ACHN (cell line): ENCODE measurements around the gene CLIC1.
A peak's percentile ranks its signal among the peaks of the same experiment; 100 is the strongest.

ENCODE experiments used
- DNase-seq: peaks from one replicate; pipeline ENCODE4 v3.0.0-alpha.2; 2015
- in situ Hi-C: cut with HindIII; loops from 2 replicates; pipeline ENCODE4 v1.10.0; 2017; ENCODE audit warnings: low sequenced_read_pairs, low pct_ligation_motif_present, low pct_unique_long_range_greater_than_20kb

Gene CLIC1

DNA sequence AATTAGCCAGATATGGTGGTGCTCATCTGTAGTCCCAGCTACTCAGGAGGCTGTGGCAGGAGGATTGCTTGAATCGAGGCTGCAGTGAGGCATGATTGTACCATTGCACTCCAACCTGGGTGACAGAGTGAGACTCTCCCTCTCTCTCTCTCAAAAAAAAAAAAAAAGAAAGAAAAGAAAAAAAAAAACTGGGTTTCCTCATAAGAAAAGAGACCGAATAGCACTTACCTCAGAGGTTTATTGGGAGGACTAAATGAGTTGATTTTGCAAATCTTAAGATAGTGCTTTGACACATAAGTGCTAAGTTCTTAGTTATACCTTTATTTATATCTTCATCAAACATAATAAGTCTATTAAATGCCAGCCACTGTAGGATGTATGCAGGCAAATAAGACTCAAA is 34.5 kb upstream of the CLIC1 start:
- no peak for DNase-seq
- in situ Hi-C loops: no loop called here

DNA sequence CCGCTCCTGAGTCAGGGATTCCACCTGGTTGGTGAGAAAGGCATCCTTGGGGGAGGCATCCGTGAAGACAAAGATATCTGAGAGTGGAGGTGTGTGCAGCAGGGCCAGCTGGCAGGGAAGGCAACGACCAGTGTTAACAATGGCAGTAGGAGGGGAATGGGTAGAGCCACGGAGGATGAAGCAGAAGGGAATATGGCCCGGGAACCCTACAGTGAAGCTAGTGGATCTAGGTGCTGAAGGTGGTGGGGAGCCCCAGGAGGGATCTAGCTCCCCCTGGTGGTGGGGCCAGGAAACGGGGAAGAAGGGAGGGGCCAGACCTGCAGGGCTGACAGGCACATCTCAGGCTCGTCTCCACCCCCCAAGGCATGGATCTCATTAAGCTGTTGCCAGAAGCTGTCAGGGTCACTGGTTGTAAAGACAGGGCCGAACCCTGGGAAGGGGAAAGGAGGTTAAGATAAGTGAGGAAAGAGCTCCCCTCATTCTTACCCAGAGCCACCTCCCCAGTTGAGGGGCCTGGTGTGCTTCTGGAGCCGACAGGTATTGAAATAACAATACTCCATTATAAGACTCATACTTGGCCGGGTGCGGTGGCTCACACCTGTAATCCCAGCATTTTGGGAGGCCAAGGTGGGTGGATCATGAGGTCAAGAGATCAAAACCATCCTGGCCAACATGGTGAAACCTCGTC is 33.5 kb upstream of the CLIC1 start:
- in situ Hi-C loops: no loop called here
- DNase-seq: peak; percentile 65

DNA sequence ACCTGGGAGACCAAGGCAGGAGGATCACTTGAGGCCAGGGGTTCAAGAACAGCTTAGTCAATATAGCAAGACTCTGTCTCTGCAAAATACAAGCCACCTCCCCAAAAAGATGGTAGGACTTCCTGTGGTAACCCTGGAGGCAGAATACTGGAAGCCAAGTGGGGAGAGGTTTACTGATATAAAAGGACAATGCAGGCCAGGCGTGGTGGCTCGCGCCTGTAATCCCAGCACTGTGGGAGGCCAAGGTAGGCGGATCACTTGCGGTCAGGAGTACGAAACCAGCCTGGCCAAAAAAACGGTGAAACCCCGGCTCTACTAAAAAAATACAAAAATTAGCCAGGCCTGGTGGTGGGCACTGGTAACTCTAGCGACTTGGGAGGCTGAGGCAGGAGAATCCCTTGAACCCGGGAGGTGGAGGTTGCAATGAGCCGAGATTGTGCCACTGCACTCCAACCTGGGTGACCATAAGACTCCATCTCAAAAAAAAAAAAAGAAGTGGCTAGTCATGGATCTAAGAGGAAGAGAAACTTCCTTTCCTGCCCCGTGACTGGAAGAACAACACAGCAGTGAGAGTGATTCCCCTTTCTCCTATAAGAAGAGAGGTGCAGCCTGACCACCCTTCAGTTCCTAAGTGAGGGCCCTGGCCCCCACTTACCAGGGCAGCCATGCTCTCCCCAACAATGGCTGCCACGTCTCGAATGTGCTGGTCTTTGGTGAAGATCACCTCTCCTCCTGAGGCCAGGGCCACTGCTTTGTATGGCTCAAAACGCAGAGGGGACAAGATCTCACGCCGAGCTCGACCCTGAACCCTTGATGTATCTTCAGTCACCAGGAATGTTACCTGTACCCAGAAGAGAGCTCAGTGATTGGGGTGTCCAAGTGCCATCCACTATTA is 32.3 kb upstream of the CLIC1 start:
- DNase-seq: no peak
- in situ Hi-C loops: no loop called here

DNA sequence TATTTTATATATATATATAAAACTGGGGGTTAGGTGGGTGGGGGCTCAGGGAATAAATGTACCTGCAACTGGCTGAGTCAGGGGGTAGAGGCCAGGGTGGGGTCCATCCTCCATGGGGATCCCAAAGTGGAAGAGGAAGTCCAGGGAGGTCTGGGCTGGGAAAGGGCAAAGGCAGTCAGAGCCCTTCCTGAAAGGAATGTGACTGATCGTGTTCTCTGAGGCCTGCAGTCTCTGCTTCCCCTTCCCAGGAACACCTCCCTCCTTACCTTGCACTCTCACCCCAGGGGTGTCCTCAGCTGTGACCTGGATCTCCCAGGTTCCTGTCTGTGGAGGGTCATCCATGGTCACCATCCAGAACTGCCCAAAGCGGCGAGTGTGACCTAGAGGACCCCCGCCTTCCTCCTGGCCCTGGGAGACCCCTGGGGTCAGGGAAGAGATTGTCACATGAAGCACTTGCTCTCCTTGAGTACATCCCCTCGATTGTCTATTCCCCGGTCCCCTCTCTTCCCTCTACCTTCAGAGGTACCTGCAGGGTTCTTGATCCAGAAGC is 30.8 kb upstream of the CLIC1 start:
- DNase-seq: no peak
- in situ Hi-C loops: no loop called here

DNA sequence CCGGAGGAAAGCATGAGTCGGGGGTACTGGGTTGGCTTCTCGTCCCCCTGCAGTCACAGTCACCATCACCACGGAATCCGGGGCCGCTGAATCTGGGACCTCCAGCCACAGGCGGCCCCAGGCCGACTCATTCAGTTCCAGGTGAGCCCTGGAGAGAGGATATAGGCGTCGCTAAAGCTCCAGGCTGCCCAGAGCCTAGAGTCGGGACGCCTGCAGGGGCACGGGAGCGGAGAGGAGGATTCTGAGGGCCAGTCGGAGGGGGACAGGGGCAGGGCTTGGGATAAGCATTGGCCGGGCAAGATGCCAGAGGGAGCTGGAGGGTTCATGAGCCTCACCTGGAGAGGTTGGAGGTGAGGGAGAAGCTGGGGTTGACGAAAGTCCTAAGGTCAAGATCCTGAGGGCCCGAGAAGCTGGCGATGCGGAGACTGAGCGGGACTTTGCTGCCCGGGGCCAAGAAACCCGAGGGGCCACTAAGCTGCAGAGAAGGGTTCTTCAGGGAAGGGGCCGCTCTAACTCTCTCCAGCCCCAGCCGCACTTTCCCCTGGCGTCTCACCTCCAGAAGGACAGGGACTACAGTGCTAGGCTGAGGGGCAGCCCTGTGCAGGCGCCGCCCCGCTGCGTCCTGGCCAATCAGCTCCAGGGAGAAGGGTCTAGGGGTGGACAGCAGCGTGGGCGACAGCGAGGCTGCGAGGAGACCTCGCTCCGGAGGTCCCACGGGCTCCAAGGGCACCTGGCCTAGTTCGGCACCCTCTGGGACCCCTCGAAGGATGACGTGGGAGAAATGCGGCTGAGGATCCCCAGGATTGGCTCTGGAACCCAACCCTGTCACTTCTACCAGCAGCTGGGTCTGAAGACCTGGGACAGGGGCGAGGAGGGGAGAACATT is 29.8 kb upstream of the CLIC1 start:
- DNase-seq: no peak
- in situ Hi-C loops: no loop called here

DNA sequence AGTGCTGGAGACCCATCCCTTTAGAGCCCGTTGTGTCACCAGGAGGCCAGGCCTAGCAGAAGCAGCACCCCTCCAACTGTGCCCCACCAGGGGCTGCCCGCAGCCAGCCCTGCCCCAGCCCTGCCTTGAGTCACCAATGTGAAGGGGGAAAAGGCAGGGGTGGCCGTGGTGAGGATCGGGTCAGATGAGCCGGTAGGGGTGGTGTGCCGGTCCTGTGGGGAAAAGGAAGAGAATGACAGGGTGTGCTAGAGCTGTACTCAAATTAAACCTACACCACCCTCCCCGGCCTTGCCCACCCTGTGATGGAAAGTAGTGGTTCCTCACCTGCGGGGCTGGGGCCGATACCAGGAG is 29.2 kb upstream of the CLIC1 start:
- DNase-seq: no peak
- in situ Hi-C loops: no loop called here

DNA sequence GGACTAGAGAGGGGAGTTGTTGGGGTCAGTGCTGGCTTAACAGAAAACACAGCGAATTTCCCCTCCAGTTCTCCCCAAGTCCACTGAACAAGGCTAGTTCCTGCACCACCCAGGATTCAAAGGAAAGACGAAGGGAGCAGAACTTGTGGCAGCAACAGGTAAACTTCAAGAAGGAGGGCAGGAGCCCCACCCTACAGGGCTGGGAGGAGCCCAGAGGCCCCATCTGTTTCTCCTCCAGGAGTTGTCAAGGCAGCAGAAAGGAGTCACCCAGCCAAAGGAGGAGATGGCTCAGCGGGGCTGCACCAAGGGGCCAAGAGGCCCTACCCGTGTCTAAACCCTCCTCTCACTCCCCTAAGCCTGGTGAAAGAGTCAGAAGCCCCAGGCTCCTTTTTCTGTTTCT is 27.9 kb upstream of the CLIC1 start:
- in situ Hi-C loops: no loop called here

DNA sequence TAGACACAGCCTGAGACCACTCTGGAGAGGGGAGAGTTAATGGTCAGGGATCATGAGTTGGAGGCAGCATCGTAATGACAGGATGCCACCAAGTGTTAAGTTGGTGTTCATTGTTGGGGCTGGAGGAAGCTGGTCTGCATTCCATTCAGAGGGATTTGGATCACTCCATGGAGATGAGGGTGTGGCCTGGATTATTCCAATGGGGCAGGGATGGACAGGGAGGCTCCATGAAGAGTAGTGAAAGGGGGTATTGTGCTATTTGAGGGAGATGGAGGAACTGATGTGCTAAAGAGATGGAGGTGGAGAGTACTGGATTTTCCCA is 27.2 kb upstream of the CLIC1 start:
- no peak for DNase-seq
- in situ Hi-C loops: no loop called here

More for the DNA sequence above, 27.9 kb upstream of the CLIC1 start:
- DNase-seq: no peak

DNA sequence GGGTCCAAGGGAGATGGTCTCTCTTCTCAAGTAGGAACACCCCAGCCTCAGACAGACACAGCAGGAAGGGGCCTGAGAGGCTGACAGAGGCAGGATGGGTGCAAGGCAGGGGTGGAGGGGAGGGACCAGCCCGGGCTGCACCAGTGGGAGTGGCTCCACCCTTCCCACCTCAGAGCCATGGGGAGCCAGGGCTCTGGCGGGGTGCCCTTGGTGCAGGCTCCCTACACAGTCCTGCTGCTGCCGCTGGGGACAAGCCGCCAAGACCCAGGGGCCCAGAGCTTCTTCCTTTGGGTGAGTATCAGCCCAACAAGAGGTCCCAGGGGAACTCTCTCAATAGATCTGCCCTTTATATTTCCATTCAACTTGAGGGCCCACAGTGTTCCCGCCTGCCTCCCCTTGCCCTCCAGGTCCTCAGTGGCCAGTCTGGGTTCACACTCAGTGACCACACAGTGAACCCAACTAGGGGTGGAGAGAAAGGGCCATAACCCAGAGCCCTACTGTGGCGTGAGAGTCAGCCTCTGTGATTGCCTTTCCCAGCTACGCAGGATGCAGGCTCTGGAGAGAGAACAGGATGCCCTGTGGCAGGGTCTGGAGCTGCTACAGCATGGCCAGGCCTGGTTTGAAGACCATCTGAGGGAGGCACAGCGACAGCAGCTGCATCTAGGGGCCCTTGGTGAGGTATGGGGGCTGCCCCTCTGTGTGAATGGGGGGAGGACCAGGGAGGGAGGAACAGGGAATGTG is 26.7 kb upstream of the CLIC1 start:
- in situ Hi-C loops: no loop called here
- no peak for DNase-seq

DNA sequence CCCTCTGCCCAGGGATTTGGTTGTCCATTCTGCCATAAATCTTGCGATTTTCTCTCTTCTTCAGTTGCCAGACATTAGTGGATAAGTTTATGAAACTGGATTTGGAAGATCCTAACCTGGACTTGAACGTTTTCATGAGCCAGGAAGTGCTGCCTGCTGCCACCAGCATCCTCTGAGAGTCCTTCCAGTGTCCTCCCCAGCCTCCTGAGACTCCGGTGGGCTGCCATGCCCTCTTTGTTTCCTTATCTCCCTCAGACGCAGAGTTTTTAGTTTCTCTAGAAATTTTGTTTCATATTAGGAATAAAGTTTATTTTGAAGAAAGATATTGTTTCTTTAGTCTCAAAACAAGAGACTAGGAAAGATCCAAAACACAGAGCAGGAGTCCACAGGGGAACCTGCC is 26.0 kb upstream of the CLIC1 start, which contains the start of gene SAPCD1:
SAPCD1 (plus strand) TSS at position 301 of the 400 bp plus-strand sequence. CDS start 399 bp downstream, outside the sequence.
- no peak for DNase-seq
- in situ Hi-C loops: no loop called here

DNA sequence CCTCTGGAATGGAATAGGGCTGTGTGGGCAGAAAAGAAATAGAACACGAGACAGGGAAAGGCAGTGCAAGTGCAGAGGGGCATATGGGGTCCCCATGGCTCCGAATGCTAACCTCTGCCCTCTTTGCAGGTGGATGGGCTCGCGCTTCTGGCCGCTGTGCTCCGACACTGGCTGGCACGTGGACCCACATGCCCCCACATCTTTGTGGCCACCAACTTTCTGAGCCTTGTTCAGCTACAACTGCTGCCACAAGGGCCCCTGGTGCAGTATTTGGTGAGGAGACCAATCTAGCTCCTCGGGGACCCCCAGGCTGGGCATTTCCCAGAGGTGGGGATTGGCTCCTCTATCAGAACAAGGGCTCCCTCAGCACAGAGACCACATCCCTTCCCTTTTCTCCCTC is 25.0 kb upstream of the CLIC1 start:
- in situ Hi-C loops: no loop called here
- DNase-seq: no peak

DNA sequence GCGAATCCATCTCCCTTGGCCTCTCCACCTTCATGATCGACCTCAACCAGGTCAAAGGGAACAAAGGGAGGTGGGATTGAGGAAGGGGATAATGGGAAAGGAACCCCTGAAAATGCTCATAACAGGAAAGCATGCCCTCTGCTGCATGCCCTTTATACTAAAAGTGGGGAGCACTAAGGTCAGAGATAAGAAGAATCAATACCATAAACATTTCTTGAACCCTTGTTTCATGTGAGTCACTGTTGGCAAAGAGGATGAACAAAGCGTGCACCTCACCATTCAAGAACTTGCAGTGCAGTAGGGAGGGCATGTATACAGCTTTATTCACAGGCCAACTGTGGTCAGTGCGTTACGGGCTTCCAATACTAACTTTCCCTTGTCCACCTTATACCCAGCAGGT is 24.5 kb upstream of the CLIC1 start:
- in situ Hi-C loops: no loop called here

DNA sequence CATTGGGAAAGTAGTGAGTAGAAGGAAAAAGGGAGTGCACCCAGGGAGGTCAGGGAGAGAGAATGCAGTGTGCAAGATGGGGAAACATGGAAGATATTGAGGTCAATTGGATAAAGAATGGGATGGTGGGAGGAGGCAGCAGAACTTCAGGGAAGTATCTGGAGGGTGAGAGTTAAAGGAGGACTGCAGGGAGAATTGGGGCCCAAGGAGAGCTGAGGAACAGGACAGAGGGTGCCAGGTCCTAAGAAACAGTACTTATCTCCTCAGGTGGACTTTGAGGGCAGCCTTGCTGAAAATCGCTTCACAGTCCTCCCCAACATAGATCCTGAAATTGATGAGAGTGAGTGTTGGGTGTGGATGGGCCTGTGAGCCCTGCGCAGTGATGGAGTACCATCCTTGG is 22.0 kb upstream of the CLIC1 start:
- in situ Hi-C loops: no loop called here

More for the DNA sequence above, 24.5 kb upstream of the CLIC1 start:
- no peak for DNase-seq

DNA sequence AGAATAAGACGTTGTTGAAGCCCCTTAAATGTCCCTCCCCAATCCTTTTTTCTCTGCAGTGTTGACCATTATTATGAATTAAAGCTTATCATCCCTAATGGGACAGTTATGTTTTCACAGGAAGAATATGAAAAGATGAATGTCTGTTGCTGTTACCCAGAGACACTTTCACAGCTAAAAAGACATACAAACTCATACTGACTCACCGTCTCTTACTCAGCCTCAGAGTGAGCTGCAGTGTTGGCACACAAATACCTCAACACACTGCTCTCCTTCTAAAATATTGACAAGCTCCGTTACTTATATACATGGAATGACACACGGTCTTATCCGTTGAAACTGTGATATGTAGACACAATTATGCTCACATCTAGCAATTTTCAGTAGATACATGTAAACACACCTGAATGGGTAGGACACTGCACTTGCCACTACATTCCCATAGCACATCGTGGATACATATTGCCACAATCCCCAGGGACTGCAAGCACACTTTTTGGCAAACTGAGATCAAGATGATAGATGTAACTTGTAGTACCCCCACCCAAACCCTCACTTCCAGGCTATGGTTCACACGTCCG is 16.5 kb upstream of the CLIC1 start:
- DNase-seq: peak; percentile 57
- in situ Hi-C loops: no loop called here

More for the DNA sequence above, 22.0 kb upstream of the CLIC1 start:
- no peak for DNase-seq

DNA sequence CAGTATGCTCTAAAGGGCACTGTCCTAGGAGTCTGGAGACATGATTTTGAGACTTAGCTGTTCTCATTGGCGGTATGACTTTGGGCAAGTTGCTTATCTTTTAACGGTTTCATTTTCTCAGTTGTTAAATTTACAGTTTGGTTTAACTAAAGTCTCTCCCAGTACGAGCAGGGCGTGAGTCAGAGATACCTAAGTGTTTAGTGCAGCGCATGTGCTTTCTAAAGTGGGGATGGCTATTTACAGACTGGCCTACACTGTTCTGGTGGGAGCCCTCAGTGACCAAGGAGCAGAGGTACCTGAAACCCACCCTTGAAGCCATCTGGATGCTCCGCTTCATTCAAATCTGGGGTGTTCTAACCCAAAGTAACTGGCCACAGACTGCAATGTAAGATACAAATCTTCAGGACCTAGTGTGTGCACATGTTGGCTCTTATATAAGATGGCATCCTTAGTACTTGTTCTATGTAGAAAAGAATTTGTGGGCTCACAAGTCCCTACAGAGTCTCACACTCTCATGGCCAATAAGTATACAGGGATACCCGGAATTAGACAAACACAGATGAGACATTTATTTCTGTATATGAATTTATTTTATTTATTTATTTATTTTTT is 14.2 kb upstream of the CLIC1 start:
- peak; percentile 40 for DNase-seq

DNA sequence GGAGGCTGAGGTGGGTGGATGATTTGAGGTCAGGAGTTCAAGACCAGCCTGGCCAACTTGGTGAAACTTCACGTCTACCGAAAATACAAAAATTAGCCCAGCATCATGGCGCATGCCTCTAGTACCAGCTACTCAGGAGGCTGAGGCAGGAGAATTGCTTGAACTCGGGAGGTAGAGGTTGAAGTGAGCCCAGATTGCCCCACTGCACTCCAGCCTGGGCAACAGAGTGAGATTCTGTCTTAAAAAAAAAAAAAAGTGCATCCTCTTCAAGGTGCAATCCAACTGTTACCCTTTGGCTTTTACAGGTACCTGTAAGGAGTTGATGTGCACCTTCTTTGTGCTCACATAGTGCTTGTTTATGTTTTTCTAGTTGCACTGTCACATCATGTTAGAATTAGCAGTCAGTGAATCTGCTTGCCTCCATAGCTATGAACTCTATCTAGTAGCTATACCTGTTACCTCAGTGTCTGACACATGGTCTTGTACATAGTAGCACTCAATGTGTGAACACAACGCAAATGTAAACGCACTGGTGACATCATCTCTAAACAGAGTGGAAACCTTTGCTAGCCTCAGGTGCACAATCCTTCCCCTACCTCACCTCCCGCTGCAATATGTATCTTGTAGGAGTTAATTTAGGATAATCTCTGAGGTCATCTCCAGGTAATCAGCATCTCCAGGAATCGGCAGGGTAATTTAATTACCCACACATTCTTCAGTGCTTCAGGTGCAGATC is 13.1 kb upstream of the CLIC1 start:
- in situ Hi-C loops: no loop called here

More for the DNA sequence above, 14.2 kb upstream of the CLIC1 start:
- in situ Hi-C loops: no loop called here

DNA sequence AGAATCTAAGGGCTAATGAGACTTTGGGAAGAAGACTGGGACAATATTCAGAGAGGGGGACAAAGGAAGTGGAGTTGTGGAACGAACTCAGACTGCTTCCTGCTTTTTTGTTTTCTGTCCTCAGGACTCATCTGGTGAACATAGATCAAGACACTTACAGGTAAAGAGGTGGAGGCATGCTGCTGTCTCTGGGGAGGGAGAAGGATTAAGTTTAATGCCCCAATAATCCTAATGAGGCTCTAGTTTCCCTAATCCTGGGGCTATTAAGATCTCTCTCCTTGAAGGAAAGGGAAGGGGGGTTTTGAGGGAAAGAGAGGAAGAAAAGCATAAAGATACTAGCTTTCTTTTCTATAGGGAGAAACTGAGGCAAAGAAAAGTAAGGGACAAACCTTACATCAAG is 8.1 kb upstream of the CLIC1 start:
- in situ Hi-C loops: no loop called here
- DNase-seq: no peak

More for the DNA sequence above, 13.1 kb upstream of the CLIC1 start:
- no peak for DNase-seq
